Urinary bladder (tissue), 4 donors: ENCODE measurements around the gene CLDN1. TPM values are rescaled to one million over a fixed set of nuclear protein-coding genes. Genes with fewer than 3 reads are reported as not detected.

ENCODE experiments used
- DNase-seq: peaks from one replicate; pipeline ENCODE4 v3.0.0-alpha.2; 2015; ENCODE audit errors: extremely low spot score
- H3K27ac ChIP-seq: one replicate; pipeline ENCODE4 v1.5.1; 2013; ENCODE audit warnings: low read depth, mild to moderate bottlenecking, moderate library complexity
- H3K36me3 ChIP-seq: one replicate; pipeline ENCODE4 v1.6.1; 2013; ENCODE audit warnings: mild to moderate bottlenecking, moderate library complexity; ENCODE audit not compliant: insufficient read depth
- H3K4me1 ChIP-seq: one replicate; pipeline ENCODE4 v1.6.1; 2013; ENCODE audit warnings: mild to moderate bottlenecking, moderate library complexity; ENCODE audit not compliant: insufficient read depth
- H3K4me3 ChIP-seq: one replicate; pipeline ENCODE4 v1.5.1; 2013; ENCODE audit warnings: low read depth, low read length
- WGBS: extraction: QIAGEN DNeasy Blood & Tissue Kit; methylation state at CpG from one replicate; pipeline ENCODE4 v1.1.7; 2013; 5-methylcytosine and 5-hydroxymethylcytosine counted together
- polyA plus RNA-seq: library from polyadenylated mRNA; stranded (reverse); fragments of 200-250 nt; gene quantifications from one replicate; pipeline ENCODE4 v1.2.3, GENCODE V29; 2013
- total RNA-seq: library from RNA; depleted of rRNA; stranded (reverse); fragments of >200 nt; gene quantifications from one replicate; pipeline ENCODE4 v1.2.3, GENCODE V29; 2014
- donor health status: healthy with polysubstance abuse.
- donor health status: healthy.

The CLDN1 gene
- total and polyA plus RNA-seq, 2 donors, result 13.2 to 15.8 TPM

GRCh38 chr3:190345878-190346277 lies 23.6 kb upstream of the CLDN1 start:
- no peak overlapping the region for H3K4me3 ChIP-seq
- H3K27ac ChIP-seq, result peak overlapping the region; percentile 5
- DNase-seq, result no peak
- H3K36me3 ChIP-seq, result no peaks in the 10 kb centered on the region
- WGBS, result 64% methylated on average over 4 of the region's 4 CpGs
- no peaks in the 10 kb centered on the region for H3K4me1 ChIP-seq

DNA sequence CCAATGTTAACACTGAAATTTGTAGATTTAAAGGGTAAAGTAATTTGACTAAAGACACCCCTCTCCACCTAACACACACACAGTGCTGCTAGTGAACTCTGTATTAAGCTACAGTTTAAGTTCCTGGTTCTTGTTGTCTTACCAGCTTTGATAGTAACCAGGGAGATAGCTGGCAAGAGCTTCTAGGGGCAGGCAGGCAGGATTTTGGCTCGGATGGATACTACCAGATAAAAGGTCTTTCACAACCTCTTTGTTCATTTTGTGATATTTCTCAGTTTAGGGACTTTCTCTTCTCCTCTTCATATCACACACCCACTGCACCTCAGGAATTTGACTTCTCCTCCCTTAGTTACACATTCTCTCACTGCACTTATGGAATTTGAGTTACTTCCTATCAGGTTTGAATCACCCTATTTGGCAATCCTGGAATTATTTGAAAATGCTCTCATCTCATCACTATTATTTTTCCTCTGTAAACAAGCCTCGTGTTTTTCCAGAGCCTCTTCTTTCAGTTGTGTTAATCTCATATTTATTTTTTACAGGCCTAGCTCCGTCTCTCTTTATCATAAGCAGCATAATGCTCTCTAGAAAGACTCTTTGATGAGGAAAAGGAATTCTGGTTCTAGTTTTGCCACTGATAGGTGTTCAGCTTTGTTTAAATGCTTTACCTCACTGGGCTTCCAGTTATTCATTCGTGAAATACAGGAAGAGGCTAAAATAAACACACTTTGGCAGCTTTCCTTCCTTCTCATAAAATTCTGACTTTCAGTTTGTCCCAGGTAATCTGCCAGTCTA lies 23.0 kb upstream of the CLDN1 start:
- no peaks in the 10 kb centered on the region for H3K4me1 ChIP-seq
- WGBS, result 11% methylated on average over 4 of the region's 4 CpGs
- no peak overlapping the region for H3K27ac ChIP-seq
- H3K4me3 ChIP-seq, result no peak overlapping the region
- H3K36me3 ChIP-seq, result no peaks in the 10 kb centered on the region
- DNase-seq, result no peak

GRCh38 chr3:190340071-190340470 lies 17.8 kb upstream of the CLDN1 start:
- WGBS, result 76% methylated on average over 2 of the region's 2 CpGs
- no peak overlapping the region for H3K4me3 ChIP-seq
- DNase-seq, result no peak
- no peaks in the 10 kb centered on the region for H3K4me1 ChIP-seq
- no peak overlapping the region for H3K27ac ChIP-seq
- no peaks in the 10 kb centered on the region for H3K36me3 ChIP-seq

DNA sequence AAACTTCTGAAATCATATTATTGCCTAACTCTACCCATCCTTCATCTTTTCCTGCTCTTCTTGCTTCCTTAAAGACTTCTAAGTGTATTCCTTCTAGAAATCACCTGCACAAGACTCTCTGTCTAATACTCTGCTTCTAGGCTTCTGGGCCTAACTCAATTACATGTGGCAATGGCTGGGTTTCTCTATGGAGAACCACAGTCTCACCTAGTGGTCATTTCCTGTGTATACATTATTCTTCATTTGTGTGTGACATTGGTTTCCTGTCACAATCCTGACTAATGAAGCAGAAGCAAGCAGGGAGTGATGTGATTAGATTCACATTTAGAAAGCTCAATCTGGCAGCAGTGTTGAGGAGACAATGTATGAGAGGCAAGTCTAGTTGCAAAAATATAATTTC lies 16.9 kb upstream of the CLDN1 start:
- Histone ChIP-seq H3K27ac (no peak overlapping the region), H3K36me3 (no peaks in the 10 kb centered on the region), H3K4me1 (no peaks in the 10 kb centered on the region), H3K4me3 (no peak overlapping the region)
- DNase-seq, result no peak

DNA sequence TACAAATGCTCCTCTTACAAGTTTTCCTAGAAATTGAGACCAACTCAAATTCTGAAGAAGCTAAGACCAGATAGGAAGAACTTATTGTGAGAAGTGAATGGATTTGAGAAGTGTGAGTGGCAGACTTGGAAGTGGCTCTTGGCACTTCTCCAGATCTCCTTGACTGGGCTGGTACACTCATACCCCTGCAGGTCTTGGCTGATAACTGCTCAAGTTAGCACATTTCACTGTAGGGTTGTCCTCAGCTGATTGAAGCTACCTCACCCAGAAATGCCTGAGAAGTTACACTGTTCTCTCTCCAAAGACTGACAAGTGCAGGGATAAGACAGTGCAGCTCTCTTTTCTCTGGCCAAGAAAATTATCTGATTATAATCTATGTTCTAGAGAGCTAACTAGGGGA lies 16.5 kb upstream of the CLDN1 start:
- Histone ChIP-seq H3K4me3 (no peak overlapping the region), H3K36me3 (no peaks in the 10 kb centered on the region), H3K27ac (no peak overlapping the region), H3K4me1 (no peaks in the 10 kb centered on the region)
- DNase-seq, result no peak

GRCh38 chr3:190337301-190337700 lies 15.1 kb upstream of the CLDN1 start:
- Histone ChIP-seq H3K36me3 (no peaks in the 10 kb centered on the region), H3K27ac (no peak overlapping the region), H3K4me1 (no peaks in the 10 kb centered on the region), H3K4me3 (no peak overlapping the region)
- 90% methylated on average over 5 of the region's 5 CpGs for WGBS
- no peak for DNase-seq

- no peak for DNase-seq
- Histone ChIP-seq H3K27ac (no peak overlapping the region), H3K4me3 (no peak overlapping the region), H3K4me1 (no peaks in the 10 kb centered on the region), H3K36me3 (no peaks in the 10 kb centered on the region)
- WGBS, result 39% methylated on average over 3 of the region's 3 CpGs
These were observed 14.4 kb upstream of the CLDN1 start for GRCh38 chr3:190336516-190337189.

DNA sequence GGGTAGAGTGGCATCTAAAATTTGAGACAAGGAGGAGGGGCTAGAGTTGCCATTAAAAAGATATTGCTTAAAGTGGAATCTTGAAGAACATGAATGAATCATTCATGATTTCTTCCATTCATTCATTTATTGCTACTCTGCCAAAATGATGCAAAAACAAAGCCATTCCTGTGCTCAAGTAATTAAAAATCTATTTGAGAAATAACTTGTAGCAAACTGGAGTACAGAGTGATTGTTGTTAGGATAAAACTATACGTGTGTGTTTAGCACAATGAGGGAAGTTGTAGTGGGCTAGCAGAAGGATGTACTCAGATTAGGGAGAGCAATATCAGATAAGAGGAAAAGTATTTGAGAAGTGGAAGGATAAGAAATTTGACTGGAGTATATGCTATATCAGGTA lies 11.7 kb upstream of the CLDN1 start:
- no peaks in the 10 kb centered on the region for H3K36me3 ChIP-seq
- no peak for DNase-seq
- no peak overlapping the region for H3K4me3 ChIP-seq
- WGBS, result 64% methylated on average over 1 of the region's 1 CpG
- H3K27ac ChIP-seq, result no peak overlapping the region
- peaks cover 2% of the 10 kb centered on the region for H3K4me1 ChIP-seq

DNA sequence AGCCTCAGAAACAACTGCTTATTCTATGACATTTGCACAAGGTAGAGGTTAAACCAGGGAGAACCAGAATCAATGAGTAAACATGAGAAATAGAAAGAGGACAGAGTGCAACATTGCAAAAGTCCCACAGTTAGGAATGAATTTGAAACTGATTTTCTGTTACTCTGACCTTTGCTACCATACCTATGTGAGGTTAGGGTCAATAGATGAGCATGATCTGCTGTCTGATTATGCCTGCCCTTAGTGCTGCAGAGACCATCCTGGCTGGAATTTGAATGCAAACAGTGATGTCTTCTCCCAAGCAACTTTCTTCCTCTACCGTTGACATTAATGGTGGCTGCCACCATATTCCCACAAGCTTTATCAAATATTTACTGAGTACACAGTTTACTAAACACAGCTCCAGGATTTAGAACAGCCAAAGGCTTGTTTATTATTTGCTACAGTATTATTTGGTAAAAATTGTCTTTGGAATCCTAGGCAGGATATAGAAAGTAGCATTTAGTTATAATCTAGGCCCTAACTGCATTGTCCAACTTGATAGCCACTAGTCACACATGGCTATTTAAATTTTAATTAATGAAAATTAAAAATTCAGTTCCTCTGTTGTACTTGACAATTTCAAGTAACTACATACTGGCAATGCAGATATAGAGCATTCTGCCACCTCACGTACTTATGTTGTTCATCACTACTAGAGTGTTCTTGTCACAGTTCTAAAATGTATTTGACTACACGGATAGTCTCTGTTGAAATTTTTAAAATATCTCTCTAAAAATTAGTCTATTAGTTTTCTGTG lies 8.9 kb upstream of the CLDN1 start:
- no peaks in the 10 kb centered on the region for H3K36me3 ChIP-seq
- H3K4me3 ChIP-seq, result no peak overlapping the region
- no peak overlapping the region for H3K27ac ChIP-seq
- peaks cover 2% of the 10 kb centered on the region for H3K4me1 ChIP-seq
- 89% methylated on average over 3 of the region's 3 CpGs for WGBS
- DNase-seq, result no peak

- no peak overlapping the region for H3K4me3 ChIP-seq
- H3K27ac ChIP-seq, result peak overlapping the region; percentile 1
- no peaks in the 10 kb centered on the region for H3K36me3 ChIP-seq
- DNase-seq, result peak; percentile 83
- H3K4me1 ChIP-seq, result peaks cover 2% of the 10 kb centered on the region
- 16% methylated on average over 4 of the region's 4 CpGs for WGBS
These were observed 4.7 kb upstream of the CLDN1 start for GRCh38 chr3:190326930-190327329.

- H3K36me3 ChIP-seq, result no peaks in the 10 kb centered on the region
- DNase-seq, result no peak
- peaks cover 2% of the 10 kb centered on the region for H3K4me1 ChIP-seq
- no peak overlapping the region for H3K27ac ChIP-seq
- H3K4me3 ChIP-seq, result no peak overlapping the region
- 73% methylated on average over 4 of the region's 4 CpGs for WGBS
These were observed 4.1 kb upstream of the CLDN1 start for GRCh38 chr3:190326361-190326760.

DNA sequence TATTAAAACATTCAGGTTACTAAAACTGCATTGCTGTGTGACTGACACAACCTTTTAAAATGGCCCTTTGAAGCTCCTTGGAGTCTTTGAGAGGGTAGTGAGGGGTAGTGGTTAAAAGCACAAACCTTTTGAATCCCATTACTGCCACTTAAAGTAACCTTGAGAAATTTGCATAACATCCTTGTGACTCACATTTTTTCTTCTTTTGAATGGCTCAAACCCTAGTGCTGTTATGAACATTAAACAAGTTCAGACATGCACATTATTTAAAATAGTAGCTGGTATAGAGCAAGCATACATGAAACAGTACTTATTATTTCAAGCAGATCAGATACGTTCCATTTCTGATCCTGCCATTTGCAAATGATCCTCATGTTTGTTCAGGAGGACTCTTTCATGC lies 3.7 kb upstream of the CLDN1 start:
- peaks cover under 1% of the 10 kb centered on the region for H3K4me1 ChIP-seq
- no peak overlapping the region for H3K4me3 ChIP-seq
- no peak for DNase-seq
- H3K27ac ChIP-seq, result no peak overlapping the region
- H3K36me3 ChIP-seq, result no peaks in the 10 kb centered on the region
- 76% methylated on average over 1 of the region's 1 CpG for WGBS

GRCh38 chr3:190323246-190323626 lies 990 bp upstream of the CLDN1 start:
- Histone ChIP-seq H3K36me3 (no peaks in the 10 kb centered on the region), H3K4me3 (no peak overlapping the region), H3K4me1 (no peaks in the 10 kb centered on the region), H3K27ac (no peak overlapping the region)
- DNase-seq, result no peak
- 71% methylated on average over 8 of the region's 8 CpGs for WGBS
